Glutamatergic neuron (in vitro differentiated cells): ENCODE results near the gene CDK5. TPM values are rescaled to one million over a fixed set of nuclear protein-coding genes. Genes with fewer than 3 reads are reported as not detected.

ENCODE experiments used
- DNase-seq: peaks from one replicate; pipeline ENCODE4 v3.0.0; 2022
- H3K27ac Mint-ChIP-seq: one replicate; pipeline ENCODE4 v1.8.0; 2020; ENCODE audit warnings: mild to moderate bottlenecking, mixed read lengths, inconsistent platforms; ENCODE audit not compliant: unreplicated experiment
- H3K27me3 Mint-ChIP-seq: one replicate; pipeline ENCODE4 v1.8.0; 2020; ENCODE audit warnings: mild to moderate bottlenecking, moderate library complexity, mixed read lengths, inconsistent platforms; ENCODE audit not compliant: unreplicated experiment
- H3K36me3 Mint-ChIP-seq: one replicate; pipeline ENCODE4 v1.8.0; 2020; ENCODE audit warnings: mild to moderate bottlenecking, mixed read lengths, inconsistent platforms; ENCODE audit not compliant: unreplicated experiment
- H3K4me1 Mint-ChIP-seq: one replicate; pipeline ENCODE4 v1.8.0; 2020; ENCODE audit warnings: mild to moderate bottlenecking, low read depth, mixed read lengths, inconsistent platforms; ENCODE audit not compliant: unreplicated experiment
- H3K4me3 Mint-ChIP-seq: one replicate; pipeline ENCODE4 v1.8.0; 2020; ENCODE audit warnings: mild to moderate bottlenecking, mixed read lengths, inconsistent platforms; ENCODE audit not compliant: unreplicated experiment
- H3K9me3 Mint-ChIP-seq: one replicate; pipeline ENCODE4 v1.8.0; 2020; ENCODE audit warnings: mild to moderate bottlenecking, moderate library complexity, mixed read lengths, inconsistent platforms; ENCODE audit not compliant: unreplicated experiment
- CTCF ChIP-seq: fragments of 200-600 bp; sonication (generic); IDR thresholded peaks from one replicate; pipeline ENCODE4 v1.5.0; 2021; ENCODE audit not compliant: partially characterized antibody, unreplicated experiment
- total RNA-seq: library from RNA; stranded (reverse); fragmentation: NEBNext Ultra II Directional; extraction: Animal tissue kit (Norgen Biotek cat#: 25700); gene quantifications from one replicate; pipeline ENCODE4 v1.2.1, GENCODE V29; 2021; ENCODE audit not compliant: unreplicated experiment

CDK5 gene
- total RNA-seq, 1 donor from 2014 or later = 52.9 TPM

GRCh38 chr7:151077705-151078232, 20.1 kb upstream of the CDK5 start:
- no peak for TF ChIP-seq CTCF

GRCh38 chr7:151076863-151077704, 19.4 kb upstream of the CDK5 start:
- Mint-ChIP-seq H3K36me3 (no peaks in the 10 kb centered on the region), H3K27ac (no peak overlapping the region), H3K4me1 (peaks cover 14% of the 10 kb centered on the region), H3K9me3 (peaks cover 3% of the 10 kb centered on the region), H3K4me3 (no peak overlapping the region), H3K27me3 (peaks cover 7% of the 10 kb centered on the region)
- TF ChIP-seq CTCF = peak; percentile 64
- DNase-seq = peak; percentile 68

More at GRCh38 chr7:151077705-151078232, 20.1 kb upstream of the CDK5 start:
- H3K36me3 Mint-ChIP-seq = no peaks in the 10 kb centered on the region
- DNase-seq = no peak
- peaks cover 5% of the 10 kb centered on the region for H3K9me3 Mint-ChIP-seq
- peak overlapping the region; percentile 39 for H3K4me3 Mint-ChIP-seq
- peaks cover 16% of the 10 kb centered on the region for H3K4me1 Mint-ChIP-seq
- H3K27me3 Mint-ChIP-seq = peaks cover 7% of the 10 kb centered on the region
- H3K27ac Mint-ChIP-seq = peak overlapping the region; percentile 59

- no peak for DNase-seq
- Mint-ChIP-seq H3K9me3 (peaks cover 5% of the 10 kb centered on the region), H3K4me3 (no peak overlapping the region), H3K27ac (peak overlapping the region; percentile 33), H3K27me3 (peaks cover 5% of the 10 kb centered on the region), H3K4me1 (peaks cover 14% of the 10 kb centered on the region), H3K36me3 (no peaks in the 10 kb centered on the region)
- no peak for TF ChIP-seq CTCF
Measured at GRCh38 chr7:151075978-151076426, 18.3 kb upstream of the CDK5 start.

- DNase-seq = no peak
- peaks cover 14% of the 10 kb centered on the region for H3K4me1 Mint-ChIP-seq
- no peak for TF ChIP-seq CTCF
- H3K27ac Mint-ChIP-seq = no peak overlapping the region
- H3K36me3 Mint-ChIP-seq = no peaks in the 10 kb centered on the region
- peaks cover 5% of the 10 kb centered on the region for H3K9me3 Mint-ChIP-seq
- no peak overlapping the region for H3K4me3 Mint-ChIP-seq
- H3K27me3 Mint-ChIP-seq = peaks cover 5% of the 10 kb centered on the region
Measured at GRCh38 chr7:151075662-151075971, 17.9 kb upstream of the CDK5 start.
